Articular chondrocyte of knee joint (primary cell): ENCODE measurements around the gene TMEM44. TPM values are rescaled to one million over a fixed set of nuclear protein-coding genes. Genes with fewer than 3 reads are reported as not detected.

Experiments
- small RNA-seq: library from RNA; depleted of rRNA; stranded (forward); fragments of <200 nt; gene quantifications from one replicate; pipeline ENCODE3, GENCODE V24; 2012
- total RNA-seq: library from RNA; depleted of rRNA; stranded (reverse); fragments of >200 nt; gene quantifications from 2 replicates; pipeline ENCODE4 v1.2.3, GENCODE V29; 2012

Gene TMEM44, protein sequence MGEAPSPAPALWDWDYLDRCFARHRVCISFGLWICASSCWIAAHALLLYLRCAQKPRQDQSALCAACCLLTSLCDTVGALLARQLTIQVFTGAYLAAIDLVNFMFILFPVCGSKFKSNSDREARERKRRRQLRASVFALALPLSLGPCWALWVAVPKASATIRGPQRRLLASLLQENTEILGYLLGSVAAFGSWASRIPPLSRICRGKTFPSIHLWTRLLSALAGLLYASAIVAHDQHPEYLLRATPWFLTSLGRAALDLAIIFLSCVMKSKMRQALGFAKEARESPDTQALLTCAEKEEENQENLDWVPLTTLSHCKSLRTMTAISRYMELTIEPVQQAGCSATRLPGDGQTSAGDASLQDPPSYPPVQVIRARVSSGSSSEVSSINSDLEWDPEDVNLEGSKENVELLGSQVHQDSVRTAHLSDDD
- 13.9 and 15.7 TPM in 2 replicates for total RNA-seq

GRCh38 chr3:194633349-194634004, at the start of gene TMEM44:
TMEM44 (minus strand) TSS chr3:194633419; CDS start chr3:194633215, 204 bp downstream.

GRCh38 chr3:194671900-194672808, 38.9 kb upstream of the TMEM44 start, which contains the start of gene LSG1:
LSG1 (minus strand) TSS chr3:194672191; CDS start chr3:194672162, 29 bp downstream.

Small RNA genes lying within 50 kb of the gene (small RNA-seq; reads per million reads assigned to genes)
- gene AC046143.2: not detected

Other genes starting within 250 kb of the TMEM44 start
- gene GP5, start 234.2 kb downstream of the TMEM44 start, total RNA-seq: under 0.01 and 0.13 TPM in 2 replicates
- gene ATP13A3, start 146.4 kb downstream of the TMEM44 start, total RNA-seq: 228 and 241 TPM in 2 replicates
- gene LSG1, start 38.8 kb upstream of the TMEM44 start, total RNA-seq: 28.1 and 30.2 TPM in 2 replicates
- gene FAM43A, start 52.5 kb upstream of the TMEM44 start, total RNA-seq: 4.1 and 6.8 TPM in 2 replicates